GM10847 (cell line): ENCODE measurements around the gene EVI5.

ENCODE experiments used
- POLR2A ChIP-seq: IDR thresholded peaks from 2 replicates; pipeline ENCODE4 v1.6.1; 2011; ENCODE audit not compliant: insufficient read length; ENCODE audit errors: extremely low read depth

The EVI5 gene

DNA sequence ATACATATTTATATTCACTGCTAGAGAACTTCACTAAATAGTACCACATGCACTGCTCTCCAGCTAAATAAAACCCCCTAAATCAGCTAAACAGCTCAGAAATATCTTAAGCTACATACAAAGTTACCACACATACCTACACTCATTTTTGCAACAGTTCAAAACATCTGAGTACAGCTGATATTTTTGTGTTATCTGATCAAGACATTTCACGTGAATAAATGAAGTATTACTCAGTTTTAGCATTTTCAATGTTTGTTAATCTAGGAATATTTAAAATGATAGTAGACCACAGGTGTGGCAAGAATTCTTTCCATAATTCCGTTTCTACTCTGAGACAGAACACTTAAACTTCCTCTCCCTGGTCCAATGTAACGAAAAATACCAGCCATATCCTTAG is 20.8 kb downstream of the EVI5 start:
- no peak for TF ChIP-seq POLR2A

DNA sequence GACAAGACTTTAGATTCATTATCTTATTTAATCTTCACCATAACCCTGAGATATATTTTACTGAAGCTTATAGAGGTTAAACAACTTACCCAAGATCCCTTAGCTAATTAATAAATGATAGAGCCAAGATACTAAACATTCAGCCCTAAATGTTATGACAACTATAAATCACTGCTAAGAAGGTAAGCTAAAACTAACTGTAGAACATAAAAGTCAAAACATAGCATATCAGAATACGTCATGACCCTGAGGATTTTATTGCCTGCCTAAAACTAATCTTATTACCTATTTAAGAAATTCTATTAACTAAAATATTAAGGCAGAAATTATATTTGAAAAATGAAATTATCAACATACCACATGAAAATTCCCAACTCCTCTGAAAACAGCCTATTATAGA is 22.6 kb downstream of the EVI5 start:
- no peak for TF ChIP-seq POLR2A

DNA sequence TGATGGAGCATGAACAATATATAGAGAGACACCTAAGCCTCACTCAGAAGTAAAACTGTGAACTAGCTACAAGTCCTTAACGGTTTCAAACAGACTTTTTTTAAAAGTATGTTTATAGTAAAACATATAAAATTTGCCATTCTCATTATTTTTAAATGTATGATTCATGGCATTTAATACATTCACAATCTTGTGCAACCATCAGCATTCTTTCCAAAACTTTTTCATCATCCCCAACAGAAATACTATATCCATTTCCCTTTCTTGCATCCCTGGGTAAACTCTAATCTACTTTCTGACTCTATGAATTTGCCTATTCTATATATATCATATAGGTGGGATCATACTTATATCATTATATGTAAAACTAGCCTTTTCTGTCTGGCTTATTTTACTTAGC is 25.5 kb downstream of the EVI5 start:
- no peak for TF ChIP-seq POLR2A

DNA sequence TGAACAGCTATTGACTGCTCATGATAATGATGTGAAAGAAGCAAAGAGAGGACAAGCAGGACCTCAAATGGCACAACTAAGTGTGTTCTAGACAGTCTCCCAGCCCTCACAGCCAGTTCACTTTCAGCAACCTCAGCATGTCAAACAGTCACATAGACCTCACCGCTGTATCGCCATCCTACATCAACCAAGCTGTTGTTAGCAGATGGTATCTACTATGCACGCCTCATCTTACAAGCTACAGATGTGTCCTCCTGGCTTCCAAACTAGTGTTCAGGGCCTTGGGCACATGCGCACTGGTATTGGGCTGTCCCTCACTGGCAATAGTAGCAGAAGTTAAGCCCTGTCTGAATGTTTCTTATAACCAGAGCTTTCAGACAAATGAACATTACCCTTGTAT is 28.4 kb downstream of the EVI5 start:
- TF ChIP-seq POLR2A: no peak

DNA sequence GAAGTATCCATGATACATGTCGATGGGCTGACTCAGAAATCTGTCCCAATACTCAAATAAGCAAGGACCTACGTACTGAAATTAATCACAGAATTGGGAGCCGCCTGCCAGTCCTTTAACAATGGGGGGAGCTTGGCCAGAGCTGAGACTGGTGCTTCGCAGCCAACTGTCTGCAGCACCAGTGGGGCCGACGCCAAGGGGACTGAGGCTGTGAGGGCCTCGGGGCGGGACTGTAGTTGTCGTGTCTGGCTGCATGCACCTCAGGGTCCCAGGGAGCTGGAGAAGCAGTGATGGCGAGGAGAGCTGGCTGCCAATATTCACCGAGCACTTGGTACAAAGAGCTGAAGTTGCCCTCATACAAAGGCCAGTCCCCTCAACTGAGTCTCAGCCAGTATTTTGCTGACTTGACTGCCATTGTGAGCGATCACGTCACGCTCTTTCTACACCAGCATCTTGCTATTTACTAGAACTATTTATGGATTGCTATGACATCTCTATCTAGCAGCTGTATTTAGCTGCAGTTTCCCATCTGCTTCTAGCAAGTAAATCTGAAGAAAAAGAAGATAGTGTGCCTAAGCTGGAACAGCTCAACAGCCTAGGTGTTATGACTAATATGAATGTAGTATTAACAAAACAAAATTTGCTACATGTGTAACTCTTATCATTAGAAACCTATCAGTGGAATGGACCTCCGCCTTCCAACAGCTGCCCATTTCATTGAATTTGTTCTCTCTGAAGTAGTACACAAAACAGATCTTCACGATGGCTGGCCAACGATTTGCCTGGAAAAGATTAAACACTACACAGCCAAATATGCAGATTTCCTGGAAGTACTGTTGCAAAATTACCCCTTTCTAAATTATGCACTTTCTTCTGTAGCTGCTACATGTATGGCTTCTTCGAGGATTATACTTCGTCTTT is 29.1 kb downstream of the EVI5 start:
- no peak for TF ChIP-seq POLR2A

DNA sequence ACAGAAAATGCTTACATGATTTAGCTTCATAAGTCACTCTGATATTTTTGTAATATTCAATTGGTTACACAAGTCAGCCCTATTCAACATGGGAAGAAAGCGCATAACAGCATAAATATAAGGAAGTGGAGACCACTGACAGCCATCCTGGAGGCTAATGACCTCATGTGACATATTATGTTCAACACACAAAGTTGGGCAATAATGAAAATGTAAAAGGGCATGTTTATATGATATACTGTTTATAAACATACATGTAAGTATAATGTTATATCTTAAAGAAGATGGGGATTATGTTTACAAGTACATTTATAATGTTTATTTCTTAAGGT is 30.2 kb downstream of the EVI5 start:
- no peak for TF ChIP-seq POLR2A

DNA sequence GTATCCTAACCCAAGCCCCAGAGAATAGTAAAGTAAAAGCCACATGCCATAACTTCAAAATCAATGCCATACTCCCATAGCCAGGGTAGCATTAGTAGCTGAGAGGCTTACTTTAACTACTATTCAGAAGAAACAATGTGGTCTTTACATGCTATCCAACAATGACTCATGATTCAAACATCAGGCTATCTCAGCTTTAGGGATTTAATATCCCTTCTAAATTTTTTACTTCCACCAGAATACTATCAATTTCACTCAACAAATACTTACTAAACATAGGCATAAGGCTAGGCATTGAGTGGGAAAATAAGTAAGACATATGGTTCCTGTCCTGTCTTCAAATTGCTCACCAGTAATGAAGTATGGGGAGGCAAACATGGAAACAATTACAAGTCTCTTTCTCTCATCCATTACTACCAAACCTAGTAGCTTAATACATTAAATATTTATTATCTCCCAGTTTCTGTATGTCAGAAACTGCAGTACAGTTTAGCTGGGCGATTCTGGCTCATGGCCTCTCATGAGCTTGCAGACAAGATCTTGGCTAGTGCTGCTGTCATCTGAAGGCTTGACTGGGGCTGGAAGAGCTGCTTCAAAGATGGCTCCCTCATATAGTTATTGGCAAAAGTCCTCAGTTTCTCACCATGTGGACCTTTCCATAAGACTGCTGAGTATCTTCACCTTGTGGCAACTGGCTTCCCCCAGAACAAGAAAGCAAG is 30.7 kb downstream of the EVI5 start:
- no peak for TF ChIP-seq POLR2A

DNA sequence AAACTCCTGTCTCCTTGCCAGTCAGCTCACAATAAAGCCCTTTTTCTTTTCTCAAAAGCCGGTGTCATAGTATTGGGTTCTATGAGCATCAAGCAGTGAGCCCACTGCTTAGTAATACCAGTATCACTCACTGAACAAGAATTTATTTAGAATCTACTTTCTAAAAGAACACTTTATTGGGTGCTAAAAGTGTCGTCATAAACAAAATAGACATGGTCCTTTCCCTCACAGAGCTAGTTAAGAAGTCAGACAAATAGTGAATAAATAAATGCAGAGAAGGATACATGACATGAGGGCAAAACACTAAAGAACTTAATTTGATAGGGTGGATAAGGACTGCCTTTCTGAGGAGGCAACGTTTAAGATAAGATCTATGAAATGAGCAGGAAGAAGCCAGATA is 32.2 kb downstream of the EVI5 start:
- TF ChIP-seq POLR2A: no peak

DNA sequence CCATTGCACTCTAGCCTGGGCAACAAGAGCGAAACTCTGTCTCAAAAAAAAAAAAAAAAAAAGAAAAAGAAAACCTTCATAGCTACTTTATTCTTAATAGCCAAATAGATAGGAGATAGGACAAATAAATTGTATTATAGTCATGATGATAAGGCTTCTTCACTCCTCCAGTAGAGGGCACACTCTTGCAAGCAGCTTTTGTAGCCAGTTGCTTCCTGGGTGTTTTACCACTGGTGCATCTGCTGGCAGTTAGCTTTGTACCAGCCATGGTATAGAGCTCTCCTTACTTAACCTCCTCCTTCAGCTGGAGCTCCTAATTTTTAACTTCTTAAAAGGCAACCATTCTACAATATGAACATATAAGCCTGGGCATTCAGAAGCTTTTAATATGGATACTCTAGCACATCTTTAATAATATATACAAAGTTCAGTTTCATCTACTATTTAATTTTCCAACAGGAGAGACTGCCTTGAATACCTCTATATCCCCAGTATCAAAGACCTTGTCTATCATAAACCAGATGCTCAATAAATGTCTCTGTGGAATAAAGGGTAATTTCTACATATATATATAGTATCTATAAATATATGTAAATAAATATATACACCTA is 35.8 kb downstream of the EVI5 start:
- no peak for TF ChIP-seq POLR2A

DNA sequence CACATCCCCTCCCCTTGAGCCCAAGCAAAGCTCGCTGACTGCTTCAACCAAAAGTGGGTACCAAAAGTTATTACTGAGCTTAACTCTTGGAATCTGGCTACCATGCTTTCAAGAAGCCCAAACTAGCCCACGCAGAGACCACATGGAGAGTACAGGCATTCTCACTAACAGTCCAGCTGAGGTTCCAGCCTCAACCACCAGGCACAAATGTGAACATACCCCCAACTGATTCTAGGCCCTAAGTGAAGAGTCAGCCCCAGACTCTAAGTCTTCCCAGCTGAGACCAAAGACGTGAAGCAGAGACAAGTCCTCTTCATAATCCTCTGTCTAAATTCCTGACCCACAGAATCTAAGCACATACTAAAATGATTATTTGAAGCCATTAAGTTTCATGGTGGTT is 36.8 kb downstream of the EVI5 start:
- no peak for TF ChIP-seq POLR2A

DNA sequence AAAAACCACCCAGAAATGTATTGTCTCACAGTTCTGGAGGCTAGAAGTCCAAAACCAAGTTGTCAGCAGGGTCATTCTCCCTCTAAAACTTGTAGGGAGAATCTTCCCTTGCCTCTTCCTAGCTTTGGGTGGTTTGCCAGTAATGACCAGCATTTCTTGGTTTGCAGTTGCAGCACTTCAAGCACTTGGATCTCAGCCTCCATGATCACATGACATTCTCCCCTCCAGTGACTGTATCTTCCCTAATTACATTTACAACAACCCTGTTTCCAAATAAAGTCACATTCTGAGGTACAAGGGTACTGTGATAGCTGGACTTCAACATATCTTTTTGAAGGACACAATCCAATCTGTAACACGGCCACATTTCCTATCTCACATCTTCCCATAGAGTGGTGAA is 37.2 kb downstream of the EVI5 start:
- no peak for TF ChIP-seq POLR2A

DNA sequence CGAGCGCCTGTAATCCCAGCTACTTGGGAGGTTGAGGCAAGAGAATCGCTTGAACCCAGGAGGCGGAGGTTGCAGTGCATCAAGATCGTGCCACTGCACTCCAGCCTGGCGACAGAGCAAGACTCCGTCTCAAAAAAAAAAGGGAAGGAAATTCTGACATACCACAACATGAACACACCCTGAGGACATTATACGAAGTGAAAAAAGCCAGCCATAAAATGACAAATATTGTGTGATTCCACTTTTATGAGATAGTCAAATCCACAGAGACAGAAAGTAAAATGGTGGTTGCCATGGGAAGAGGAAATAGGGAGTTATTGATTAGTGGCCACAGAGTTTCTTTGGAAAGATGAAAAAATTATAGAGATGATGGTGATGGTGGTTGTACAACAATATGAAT is 41.7 kb downstream of the EVI5 start:
- TF ChIP-seq POLR2A: no peak

DNA sequence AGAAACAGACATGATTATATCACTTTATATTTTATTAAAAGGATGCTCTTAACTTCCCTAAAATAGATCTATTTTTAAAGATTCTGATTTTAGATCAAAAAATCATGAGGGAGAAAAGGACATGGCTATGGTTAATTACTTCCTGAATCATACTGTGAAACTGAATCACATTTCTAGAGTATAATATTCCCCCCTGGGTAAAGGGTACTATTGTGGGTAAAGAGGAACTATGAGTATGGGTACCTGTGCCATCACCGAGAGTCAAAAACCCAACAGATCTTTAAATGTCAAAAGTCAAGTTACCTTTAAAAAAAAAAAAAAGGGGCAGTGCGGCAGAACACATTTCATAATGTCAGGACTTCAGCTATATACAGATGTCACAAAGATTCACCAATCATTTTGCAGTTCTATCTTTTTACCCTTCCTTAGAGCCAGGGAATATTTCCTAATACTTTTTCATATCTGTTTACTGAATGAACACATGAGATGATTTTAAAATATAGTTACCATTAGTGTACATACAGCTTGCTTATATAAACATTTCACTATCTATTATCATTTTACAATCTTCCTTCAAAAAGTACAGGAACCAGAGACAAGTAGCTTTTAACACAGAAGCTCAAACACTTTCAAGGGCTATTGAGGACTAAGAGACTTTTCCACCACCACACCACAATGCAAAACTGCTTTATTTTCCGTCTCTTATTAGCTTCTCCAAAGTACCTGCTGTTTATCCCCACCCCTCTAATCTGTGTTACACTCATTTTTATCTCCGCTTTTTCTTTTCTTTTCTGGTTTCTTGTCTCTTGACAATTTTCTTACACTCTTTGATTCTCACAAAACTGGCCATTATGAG is 45.0 kb downstream of the EVI5 start:
- TF ChIP-seq POLR2A: no peak

DNA sequence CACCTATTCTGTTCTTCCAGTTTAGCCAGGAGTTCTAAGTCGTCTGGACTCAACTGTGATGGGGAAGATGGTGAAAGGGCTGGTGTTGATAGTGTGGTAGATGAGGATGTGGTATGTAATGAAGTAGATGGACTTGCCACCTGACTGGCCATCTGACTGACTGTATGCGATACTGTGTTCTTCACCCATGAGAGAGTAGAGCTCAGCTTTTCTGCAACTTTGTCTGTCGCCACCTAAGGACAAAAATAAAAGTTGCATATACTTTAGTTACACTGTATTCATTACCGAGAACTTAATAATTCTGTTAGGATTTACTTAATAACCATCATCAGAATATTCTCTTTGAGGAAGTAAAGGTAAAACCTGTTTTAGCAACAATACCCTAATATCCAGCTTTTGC is 48.5 kb downstream of the EVI5 start:
- no peak for TF ChIP-seq POLR2A

DNA sequence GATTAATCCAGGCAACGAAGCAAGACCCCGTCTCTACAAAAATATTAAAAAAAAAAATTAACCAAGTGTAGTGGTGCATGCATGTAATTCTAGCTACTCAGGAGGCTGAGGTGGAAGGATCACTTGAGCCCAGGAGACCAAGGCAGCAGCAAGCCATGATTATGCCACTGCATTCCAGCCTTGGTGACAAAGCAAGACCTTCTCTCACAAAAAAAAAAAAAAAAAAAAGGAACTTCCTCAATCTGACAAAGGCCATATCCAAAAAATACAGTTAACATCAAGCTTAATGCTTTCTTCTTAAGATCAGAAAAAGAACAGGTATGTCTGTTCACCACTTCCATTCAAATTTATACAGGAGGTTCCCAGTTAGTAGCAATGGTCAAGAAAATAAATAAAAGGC is 54.4 kb downstream of the EVI5 start:
- no peak for TF ChIP-seq POLR2A
